CD4-positive, alpha-beta T cell treated with Interleukin-1 beta for 1 hour (primary cell): ENCODE results near the gene MDH1B.
"Not testable (repeated sequence)": the region's sequence is repeated elsewhere in the genome, so short reads cannot be mapped to it uniquely, and the experiment has no call there.

Source experiments
- DNase-seq, 2 donors: peaks; one replicate each; pipeline ENCODE4 v3.0.0-alpha.2; 2020 to 2022

MDH1B gene

DNA sequence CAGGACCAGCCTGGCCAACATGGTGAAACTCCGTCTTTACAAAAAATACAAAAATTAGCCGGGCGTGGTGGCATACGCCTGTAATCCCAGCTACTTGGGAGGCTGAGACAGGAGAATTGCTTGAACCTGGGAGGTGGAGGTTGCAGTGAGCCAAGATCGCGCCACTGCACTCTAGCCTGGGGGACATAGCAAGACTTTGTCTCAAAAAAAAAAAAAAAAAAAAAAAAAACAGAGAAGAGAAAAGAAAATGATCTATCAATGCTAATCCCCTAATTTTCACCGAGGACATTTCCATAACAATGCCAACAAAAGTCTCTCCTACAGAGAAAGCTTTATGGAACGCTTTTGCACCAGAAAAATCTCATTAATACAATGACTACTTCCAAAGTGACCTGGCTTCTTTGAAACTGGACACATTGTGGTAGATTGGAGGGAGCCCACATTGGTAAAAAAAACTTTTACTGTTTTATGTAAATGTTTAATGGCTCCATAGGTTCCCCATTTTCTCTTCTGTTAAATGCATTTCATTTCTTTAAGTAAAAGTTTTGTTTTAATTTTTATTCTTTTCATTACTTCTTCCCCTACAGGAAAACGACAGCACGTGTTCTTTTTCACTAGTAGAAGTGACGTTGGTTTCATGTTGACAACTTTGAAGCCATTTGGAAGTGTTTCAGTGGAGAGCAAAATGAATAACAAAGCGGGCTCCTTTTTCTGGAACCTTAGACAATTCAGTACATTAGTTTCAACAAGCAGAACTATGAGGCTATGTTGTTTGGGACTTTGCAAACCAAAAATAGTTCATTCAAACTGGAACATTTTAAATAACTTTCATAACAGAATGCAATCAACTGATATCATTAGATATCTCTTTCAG is 1.2 kb upstream of the MDH1B start:
- DNase-seq: no peak

DNA sequence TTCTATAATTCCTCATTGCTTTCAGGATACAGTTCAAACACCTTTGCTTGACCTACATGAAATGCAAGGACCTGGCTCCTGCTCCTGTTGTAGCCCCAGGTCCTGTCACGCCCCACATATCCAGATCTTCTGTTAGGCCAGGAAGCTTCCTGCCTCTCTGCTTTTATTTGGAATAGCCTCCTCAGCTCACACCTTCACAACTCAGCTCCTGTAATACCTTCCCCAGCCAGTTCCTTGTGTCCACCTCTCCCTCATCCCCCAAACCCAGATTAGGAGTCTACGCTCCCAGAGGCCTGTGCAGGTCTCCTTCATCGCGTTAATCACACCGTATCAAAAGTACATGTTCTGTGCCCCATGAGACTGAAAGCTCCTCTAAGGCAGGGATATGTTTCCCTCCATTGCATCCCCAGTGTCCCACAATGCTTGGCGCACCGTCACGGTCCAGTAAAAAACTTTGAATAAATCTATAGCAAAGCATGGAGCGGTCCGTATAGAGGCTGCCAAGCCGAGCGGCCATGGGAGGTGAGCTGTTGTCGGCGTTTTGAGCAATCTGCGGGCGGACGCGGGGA is 371 bp downstream of the MDH1B start:
- no peak for DNase-seq

DNA sequence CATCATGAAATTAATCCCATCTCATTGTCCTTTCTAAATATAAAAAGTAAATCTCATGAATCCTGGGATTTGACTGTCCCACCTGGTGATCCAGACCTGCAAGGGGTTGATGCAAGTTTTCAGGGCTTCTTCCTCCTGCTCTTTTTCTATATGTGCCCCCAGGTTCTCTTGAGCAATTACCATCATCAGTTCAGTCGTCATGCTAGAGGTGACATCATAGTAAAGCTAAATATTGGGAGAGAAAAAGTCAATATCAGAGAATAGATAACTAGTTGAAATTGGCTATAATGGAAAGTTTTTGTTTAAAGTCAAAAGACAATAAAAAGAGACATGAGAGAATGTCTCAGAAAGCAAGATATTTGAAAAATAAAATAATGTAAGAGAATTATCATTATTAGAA is 8.3 kb downstream of the MDH1B start:
- DNase-seq: no peak

DNA sequence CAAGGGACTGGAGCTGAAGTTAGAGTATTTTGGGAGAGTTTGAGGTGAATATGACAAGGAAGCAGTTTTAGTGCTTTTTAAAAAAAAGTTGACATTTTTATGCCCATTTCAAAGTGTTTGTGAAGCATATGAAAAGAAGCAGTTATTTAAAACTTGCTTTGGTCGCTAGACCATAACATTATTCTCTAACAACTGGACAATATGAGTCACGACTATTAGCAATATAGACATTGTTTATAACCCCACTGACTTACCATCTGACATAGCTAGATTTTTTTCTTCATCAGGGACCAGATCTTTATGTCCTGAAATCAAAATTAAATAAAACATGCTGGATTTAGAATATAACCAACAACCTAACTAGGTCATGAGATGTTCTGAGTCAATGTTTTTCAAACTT is 24.3 kb downstream of the MDH1B start:
- DNase-seq: no peak

DNA sequence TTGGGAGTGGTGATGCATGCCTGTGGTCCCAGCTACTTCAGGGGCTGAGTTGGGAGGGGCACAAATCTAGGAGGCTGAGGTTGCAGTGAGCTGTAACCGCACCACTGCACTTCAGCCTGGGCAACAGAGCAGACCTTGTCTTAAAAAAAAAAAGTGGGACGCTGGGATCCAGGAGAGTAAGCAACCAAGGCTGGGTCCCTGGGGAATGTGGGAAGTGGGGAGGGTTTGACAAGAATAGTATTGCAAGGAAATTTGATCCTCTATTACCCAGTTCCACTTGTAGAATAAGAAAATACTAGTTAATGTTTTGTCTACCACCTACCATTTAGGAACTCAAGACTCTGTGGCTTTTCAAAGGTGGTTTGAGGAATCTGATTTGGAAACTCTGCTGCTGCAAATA is 25.9 kb downstream of the MDH1B start:
- DNase-seq: no peak

DNA sequence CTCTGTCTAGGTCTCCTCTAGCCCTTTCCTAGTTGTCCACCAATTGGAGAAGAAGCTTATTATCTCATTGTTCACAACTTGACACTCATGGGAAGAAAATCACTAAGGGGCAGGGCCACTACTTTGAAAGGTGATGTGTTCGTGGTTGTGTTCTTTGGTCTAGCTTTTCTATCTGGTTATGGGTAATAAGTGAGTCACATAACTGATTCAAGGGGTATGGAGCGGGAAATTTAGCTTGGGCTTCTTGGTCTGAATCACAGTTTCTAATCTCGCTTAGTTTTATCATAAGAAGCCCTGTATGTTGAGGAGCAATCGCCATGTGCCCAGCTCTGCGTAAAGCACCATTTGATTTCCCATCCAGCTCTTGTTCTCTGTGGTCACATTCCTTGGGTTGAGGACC is 28.2 kb downstream of the MDH1B start:
- no peak for DNase-seq

DNA sequence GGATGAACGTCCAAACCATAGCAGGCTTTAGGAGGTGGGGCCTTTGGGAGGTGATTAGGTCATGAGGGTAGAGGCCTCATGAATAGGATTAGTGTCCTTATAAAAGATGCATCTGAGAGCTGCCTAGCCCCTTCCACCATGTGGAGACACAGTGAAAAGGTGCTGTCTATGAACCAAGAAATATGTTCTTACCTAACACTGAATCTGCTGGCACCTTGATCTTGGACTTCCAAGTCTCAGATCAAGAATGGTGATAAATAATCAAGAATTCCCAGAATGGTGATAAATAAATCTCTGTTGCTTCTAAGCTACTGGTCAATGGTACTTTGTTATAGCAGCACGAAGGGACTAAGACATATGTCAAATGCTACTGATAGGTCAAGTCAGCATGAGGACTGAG is 31.8 kb downstream of the MDH1B start:
- no peak for DNase-seq

DNA sequence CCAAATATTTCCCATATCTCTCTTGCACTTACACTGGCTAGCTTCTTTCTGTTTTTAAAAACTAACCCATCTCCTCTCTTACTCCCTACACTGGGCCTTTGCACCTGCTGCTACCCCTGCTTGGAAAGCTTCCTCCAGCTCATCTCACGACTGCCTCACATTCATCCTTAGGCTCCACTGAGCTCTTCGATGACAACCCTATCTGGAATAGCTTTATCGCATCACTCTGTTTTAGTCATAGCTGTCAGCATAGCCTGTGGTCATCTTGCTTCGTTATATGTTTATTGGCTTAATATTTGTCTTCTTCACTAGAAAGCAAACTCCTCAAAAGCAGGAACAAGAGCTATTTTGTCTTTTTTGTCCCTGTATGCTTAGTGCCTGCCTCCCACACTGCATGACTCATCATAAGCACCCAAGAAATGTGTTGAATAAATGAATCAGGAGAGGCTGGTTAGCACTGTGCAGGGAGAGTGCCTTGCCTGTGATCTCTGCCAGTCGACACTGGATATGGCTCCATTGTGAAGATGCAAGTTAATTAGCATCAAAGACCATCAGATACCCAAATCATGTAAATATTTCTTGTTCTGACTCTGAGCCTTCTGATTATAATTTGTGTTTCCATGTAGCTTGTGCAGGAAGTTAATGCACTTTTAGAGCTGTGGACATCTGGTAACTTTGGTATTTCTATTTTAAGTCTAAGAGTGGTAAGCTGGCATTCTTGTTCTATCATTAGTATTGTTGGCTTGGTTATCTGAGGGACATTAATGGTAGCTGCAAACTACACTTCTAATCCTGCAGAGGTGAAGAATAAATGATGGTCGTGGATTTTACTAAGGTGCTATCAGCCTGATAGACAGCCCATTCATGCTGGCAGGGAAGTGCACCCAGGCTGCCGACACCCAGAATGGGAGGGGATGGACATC is 36.6 kb downstream of the MDH1B start:
- DNase-seq: no peak

DNA sequence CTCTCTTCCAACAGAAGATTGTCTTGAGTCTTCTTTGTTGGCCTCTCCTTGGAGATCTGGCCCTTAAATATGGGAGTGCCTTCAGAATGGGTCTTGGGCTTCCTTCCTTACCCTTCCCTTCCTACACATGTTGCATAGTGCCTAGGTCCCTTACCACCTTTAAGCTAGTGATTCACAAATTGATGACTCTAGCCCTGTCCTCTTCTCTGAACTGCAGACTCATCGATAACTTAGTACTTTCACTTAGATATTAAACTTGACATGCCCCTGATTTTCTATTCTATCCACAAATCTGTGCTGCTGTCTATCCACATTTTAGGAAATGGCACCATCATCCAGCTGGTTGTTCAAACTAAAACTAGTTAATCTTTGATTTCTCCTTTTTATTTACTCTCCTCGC is 37.8 kb downstream of the MDH1B start:
- DNase-seq: no peak

DNA sequence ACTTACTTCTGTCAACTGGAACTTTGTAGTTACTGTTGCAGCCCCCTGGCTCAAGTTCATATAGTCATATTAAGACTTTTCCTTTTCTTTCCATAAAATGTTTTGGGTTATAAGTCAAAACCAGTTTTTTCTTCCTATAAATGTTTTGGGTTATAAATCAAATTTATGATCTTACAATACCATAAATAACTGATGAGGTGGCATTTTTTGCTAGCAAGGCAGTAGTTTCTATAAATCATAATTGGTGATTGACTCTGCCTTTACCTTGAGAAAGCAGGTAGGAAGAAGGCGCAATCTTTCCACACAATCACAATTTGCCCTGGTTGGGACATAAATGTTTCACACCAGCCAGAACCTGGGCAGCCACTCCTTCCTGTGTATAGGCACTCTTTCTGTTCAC is 41.8 kb downstream of the MDH1B start:
- no peak for DNase-seq

DNA sequence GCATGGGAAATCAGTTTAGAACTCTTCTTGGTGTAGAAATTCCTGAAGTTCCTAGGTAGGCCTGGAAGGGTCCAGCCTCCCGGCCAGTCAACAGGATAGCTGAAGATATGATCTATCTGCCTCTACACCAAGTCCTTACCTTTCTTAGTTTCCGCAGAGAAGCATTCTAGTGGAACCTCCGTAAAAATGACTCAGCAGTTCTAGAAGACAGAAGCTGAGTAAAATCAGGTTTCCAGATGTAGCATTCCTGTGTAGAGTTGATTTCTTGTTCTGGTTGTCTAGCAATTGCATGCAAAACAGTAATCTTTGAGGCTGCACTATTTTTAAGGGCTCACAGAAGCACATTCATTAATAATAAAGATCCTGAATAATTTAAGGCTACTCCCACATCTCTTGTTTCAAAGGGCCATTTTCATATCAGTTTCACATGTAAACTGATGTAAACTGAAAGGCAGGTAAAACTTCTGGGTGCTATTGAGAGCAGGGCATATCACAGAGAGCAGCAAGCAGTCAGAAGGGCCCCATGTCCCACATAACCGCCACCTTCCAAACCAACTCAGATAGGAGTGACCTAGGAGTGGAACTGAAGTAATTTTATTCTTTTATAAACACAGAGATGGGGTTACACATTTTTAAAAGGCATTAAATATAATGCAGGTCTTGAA is 43.7 kb downstream of the MDH1B start:
- no peak for DNase-seq

DNA sequence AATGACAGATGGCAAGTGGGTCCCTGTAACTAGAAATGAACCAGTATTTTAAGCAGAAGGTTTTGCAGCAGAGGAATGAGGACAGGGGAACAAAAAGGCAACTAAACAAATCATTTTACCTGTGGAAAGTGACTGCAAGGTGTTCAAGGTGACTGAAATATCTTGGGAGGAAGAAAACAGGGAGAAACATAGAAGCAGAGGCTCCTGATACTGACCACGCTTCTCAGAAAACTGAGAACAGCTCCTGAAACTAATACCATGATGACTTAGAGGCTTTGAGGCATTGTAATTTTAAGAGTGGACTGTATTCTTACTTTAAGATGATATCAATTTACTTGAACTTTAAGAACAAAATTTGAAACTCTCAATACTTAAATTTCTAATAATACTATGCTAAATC is 46.8 kb downstream of the MDH1B start, which contains the start of gene DYTN:
Gene DYTN (minus strand): TSS at position 101 of the 400 bp plus-strand sequence. CDS start 117 bp downstream, outside the sequence.
- DNase-seq: no peak

DNA sequence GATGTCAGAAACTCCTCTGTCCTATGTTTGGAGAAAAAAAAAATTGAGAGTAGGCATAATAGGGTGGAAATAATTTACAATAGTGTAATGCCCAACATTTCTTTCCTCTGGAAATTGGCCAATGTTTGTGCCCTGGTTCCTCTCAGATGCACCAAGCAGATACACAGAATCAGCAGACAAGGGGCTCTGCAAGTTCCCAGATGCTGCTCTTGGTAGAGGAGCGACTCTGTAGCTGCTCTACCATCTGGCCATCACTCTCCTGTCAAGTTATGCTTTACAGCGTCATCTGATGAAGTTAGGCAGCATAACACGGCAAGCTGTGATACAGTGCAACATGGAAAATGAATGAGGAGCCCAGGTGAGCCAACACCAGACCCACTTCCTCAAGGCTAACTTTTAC is 48.5 kb downstream of the MDH1B start:
- no peak for DNase-seq

DNA sequence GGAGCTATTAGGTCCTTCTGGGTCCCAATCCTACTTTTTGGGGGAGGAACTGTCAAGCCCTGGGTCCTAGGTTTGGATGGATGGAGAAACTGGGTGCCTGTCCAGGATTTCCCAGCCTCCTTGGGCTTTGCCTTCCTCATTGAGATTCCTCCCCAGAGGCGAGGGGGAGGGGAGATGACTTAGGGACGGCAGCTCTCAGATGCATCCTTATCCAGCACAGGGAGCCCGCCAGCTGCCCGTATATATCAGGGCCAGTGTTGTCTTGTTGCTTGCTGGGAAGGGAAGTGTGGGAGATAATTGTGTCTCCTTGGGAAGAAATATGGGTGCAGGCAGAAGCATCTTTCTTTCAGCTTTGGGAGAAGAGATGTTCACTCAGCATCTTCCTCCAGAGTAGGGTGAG is 49.9 kb downstream of the MDH1B start:
- not testable (repeated sequence) for DNase-seq

DNA sequence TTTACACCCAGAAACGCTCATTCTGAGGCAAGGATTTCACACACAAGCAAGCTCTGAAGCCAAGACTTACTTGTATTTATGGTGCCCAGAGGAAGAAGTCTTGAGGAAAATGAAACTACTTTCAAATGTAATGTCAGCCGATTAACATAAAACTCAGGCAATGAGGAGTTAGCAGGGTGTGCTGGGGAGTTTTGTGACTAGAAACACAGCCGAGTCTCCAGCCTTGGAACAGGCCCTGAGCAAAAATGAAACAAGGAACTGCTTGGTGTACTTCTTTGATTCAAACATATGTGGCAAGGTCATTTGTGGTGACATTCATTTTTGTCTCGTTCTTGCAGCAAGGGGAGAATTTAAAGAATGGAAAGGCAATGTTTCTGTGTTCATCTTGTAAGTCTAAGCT is 51.4 kb downstream of the MDH1B start:
- DNase-seq: no peak

DNA sequence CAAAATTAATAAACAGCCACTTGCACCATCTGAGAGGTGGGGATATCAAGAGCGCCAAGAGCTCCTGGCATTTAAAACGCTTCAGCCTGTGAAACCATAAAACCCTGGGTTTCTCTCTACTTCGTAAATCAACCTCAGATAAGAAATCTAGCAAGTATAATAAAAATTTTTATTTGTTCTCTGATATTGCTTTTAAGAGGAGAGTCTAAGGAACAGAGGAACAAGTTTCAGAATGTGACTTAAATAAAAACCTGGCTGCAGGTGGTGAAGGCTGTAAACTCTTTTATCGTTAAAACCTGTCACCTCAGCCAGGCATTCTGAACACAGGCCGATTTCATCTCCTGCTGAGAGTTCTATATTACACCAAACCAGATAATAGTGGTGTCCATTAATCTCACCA is 56.8 kb downstream of the MDH1B start:
- no peak for DNase-seq

DNA sequence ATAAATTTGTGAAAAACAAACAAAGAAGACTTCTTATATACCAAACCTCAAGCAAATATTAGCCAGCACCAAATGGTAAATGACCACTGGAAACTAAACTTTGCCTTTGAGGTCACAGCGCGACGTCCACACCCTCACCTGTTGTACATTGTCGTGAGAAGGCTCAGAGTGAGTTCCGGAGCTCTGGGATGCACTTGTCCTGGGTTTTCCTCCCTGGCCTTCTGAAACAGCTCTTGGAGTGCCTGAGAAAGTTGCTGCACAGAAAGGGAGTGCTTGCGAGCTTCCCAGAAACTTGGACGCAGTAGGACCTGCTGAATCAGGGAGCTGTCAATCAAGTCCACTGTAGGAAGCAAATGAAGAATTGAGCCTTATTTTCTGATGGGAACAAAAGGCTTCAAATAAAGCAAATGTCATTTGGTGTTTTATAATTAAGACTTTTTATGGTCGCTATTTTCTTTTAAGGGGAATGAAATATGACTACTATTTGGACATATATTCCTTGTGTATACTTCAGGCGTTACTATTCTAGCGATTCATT is 57.9 kb downstream of the MDH1B start:
- DNase-seq: no peak

DNA sequence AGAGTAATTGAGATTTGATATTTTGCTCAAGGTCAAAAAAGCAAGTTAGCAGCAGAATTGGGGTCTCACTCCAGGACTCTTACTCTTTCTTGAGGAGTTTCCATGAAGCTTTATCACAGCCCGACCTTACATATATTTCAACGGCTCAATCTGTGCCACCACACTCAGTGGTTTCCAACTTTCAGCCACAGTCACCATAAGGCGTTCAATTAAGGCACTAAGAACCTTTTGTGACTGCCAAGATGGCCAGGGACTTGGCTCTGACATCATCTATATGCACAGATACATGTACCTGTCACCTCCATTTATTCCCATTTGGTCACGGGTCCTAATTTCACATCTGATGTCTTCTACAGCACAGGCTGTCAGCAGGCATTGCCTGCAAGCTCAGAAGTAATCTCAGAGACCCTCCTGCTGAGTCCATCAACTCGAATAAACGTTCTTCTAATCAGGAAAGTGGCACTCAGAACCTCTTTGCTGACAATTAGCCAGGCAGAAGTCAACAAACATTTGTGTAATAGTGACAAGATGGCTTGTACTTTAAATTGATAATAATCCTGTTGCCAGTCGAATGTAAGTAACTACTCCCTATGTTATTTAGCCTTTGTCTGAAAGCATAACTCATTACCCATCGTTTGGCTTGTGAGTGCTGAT is 63.0 kb downstream of the MDH1B start:
- no peak for DNase-seq

DNA sequence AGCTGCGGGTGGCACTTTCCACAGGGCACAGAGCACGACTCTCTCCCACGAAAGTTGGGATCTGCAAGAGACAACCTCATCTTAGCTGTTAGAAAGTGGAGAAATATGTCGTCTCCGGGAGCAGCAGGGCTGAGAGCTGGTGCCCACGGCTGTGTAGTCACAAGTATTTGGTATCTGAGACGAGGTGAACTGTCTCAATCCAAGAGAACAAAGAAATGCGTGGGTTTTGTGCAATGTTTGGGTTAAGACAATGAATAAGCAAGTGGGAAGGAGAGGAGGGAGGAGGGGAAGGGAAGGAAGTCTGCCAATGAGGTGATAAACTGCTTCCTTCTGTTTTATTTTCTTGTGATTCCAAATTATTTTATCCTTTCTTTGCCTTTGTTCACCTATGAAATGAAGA is 65.0 kb downstream of the MDH1B start:
- no peak for DNase-seq

DNA sequence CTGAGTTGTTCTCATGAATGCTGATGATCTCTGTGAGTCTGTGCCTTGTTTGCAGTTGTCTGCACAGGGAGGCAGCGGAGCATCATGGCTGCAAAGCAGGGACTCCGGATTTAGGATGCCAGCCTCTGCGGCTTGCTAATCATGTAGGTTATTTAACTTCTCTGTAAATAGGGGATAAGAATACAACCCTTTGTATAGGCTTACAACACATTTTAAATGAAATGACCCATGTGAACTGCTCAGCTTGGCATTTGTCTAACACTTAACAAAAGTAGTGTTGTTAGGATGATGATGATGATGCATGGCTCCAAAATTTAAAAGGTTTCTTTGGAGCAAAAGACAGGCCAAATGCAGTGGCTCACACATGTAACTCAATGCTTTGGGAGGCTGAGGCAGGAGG is 66.3 kb downstream of the MDH1B start:
- DNase-seq: no peak

DNA sequence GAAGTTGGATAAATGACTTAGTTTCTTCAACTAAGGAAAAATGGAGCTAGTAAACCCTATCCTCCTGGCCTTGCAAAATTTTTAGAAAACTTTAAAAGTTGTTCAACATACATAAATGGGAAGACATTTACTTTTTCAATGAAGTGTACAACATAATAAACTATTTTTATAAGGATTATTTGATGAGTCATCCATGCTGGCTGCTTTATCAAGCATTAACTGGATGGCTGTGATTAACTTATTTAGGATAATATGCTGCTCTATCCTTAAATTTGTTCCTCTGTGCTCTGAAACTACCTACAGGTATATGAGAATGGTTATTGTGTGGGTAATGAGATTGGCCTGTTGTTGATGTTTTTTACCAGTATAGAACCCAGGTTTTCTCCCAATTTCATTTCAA is 68.2 kb downstream of the MDH1B start:
- DNase-seq: no peak
